ENCODE results near the gene PASD1.

Gene PASD1

DNA sequence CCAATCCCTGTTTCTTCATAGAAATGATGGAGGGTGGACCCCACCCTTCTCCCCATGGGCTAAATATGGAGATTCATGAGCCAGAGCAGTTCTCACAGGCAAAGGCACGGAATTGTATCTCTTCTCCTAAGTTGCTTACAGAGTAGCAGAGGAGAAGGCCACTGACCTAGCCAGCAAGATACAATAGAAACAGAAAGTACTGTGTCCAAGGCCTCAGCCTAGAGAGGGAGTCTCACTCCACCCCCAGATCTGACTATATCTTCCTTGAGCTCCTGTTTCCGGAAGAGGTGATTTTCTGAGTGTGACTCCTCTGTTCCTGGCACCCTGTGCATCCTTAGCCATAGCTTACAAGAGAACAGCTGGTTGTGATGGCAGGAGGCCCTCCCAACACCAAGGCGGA, 152.3 kb downstream of the PASD1 start, which contains the start of gene FATE1:
TSS of gene FATE1 (plus strand) at position 284 of the 400 bp plus-strand sequence. CDS start at position 369, 85 bp downstream.
- TF ChIP-seq CTCF (IDR thresholded peaks at IDR 0.05; ENCODE audit: low read depth, low read length): no peak
- H3K4me3 ChIP-seq (replicated peaks in 1 of 2; ENCODE audit: low read depth in 2 of 2, low read length in 2 of 2): no peak within 1 kb of the TSS
- no peak for DNase-seq (ENCODE audit: low read depth in 2 of 2)

DNA sequence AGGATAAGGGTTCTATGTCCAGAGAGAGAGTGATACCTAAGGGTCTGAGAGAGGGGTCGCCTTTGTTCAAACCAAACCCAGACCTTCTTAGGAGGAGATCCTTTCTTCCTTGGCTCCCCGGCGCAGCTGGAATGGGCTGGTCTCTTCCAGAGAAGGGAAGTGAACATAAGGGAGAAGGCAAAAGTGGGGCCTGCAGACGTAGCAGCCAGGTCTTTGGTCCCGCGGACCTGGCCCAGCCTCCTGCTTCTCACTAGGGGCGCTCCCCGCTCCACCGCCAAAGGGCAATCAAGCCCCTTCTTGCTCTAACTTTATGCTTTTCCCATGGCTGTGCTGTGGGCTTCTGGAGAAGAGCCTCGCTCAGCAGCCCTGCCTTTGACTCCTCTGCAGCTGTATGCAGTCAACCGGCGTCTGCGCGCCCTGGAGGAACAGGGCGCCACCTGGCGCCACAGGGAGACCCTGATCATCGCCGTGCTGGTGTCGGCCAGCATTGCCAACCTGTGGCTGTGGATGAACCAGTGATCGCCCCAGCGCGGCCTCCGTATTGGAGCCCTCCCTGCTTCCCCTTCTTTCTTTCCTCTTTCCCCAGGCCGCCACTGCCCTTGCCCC, 158.9 kb downstream of the PASD1 start:
- TF ChIP-seq CTCF (IDR thresholded peaks at IDR 0.05; ENCODE audit: low read depth, low read length): no peak
- no peak overlapping the region for H3K4me3 ChIP-seq (replicated peaks in 1 of 2; ENCODE audit: low read depth in 2 of 2, low read length in 2 of 2)
- DNase-seq (ENCODE audit: low read depth in 2 of 2): peak in 1 of 2 donors; percentile 23

DNA sequence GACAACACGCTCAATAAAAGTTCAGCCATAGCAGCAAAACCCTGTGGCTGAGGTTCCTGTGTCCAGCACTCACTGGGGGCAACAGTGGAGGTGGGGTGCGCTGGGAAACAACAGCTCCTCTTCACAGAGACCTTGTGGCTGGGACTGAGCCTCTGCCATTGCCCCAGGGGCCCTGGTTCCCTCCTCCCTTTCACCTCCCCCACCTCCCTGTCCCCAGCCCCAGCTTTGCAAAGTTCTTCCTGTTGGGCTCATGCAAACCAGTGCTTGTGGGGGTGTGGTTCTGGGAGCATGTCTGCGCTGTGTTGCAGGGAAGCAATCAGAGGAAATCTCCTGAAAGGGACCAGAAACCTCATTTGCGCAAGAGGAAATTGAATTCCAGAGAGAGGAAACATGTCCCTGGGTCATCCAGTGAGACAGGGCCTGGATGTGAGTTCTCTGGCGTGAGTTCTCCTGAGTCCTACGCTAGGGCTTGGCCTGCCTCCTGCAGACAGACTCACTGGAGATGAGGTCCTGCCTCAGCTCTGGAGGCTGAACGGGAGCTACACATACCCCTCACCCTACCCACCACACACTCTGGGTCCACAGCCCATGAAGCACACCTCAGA, 159.8 kb downstream of the PASD1 start:
- no peak overlapping the region for H3K4me3 ChIP-seq (replicated peaks in 1 of 2; ENCODE audit: low read depth in 2 of 2, low read length in 2 of 2)
- no peak for TF ChIP-seq CTCF (IDR thresholded peaks at IDR 0.05; ENCODE audit: low read depth, low read length)
- DNase-seq (ENCODE audit: low read depth in 2 of 2): no peak

GRCh38 chrX:151724563-151725337, 161.3 kb downstream of the PASD1 start:
- TF ChIP-seq CTCF (IDR thresholded peaks at IDR 0.05; ENCODE audit: low read depth, low read length): no peak
- DNase-seq (ENCODE audit: low read depth in 2 of 2): no peak
- H3K4me3 ChIP-seq (replicated peaks in 1 of 2; ENCODE audit: low read depth in 2 of 2, low read length in 2 of 2): no peak overlapping the region

DNA sequence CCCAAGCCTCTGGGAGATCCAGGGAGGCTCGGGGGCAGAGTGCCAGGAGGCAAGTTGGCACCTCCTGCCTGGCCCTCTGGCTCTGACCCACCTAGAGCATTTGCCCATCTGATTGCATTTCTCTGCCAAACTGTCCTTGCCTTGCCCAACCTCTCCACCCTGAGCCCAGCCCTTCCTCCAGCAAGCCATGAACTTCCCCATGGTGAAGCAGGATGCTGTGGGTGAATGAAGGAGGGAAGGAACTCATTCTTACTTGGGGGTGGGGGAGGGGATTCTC, 161.8 kb downstream of the PASD1 start:
- no peak overlapping the region for H3K4me3 ChIP-seq (replicated peaks in 1 of 2; ENCODE audit: low read depth in 2 of 2, low read length in 2 of 2)
- no peak for DNase-seq (ENCODE audit: low read depth in 2 of 2)
- no peak for TF ChIP-seq CTCF (IDR thresholded peaks at IDR 0.05; ENCODE audit: low read depth, low read length)

Measured in cardiac fibroblast (primary cell).